Left ventricle myocardium inferior (tissue), 1 donor: Measurements from ENCODE around the gene SLC36A4. TPM values are rescaled to one million over a fixed set of nuclear protein-coding genes. Genes with fewer than 3 reads are reported as not detected.

Source experiments
- DNase-seq: peaks from one replicate; pipeline ENCODE4 v3.0.0-alpha.2; 2020
- H3K27ac ChIP-seq: fragments of 200-600 bp; replicated peaks from 2 replicates; pipeline ENCODE4 v1.8.0; 2021
- H3K27me3 ChIP-seq: fragments of 200-600 bp; 2 replicates; pipeline ENCODE4 v1.8.0; 2021; ENCODE audit warnings: low read depth
- H3K36me3 ChIP-seq: fragments of 200-600 bp; 2 replicates; pipeline ENCODE4 v1.8.0; 2021
- H3K4me1 ChIP-seq: fragments of 200-600 bp; 2 replicates; pipeline ENCODE4 v1.8.0; 2021
- H3K4me3 ChIP-seq: fragments of 200-600 bp; 2 replicates; pipeline ENCODE4 v1.8.0; 2021; ENCODE audit warnings: mild to moderate bottlenecking, moderate library complexity
- H3K9me3 ChIP-seq: fragments of 200-600 bp; replicated peaks from 2 replicates; pipeline ENCODE4 v1.8.0; 2021
- intact Hi-C: fragments of 100-400 bp; cut with micrococcal nuclease; formaldehyde crosslinking; loops from one replicate; pipeline ENCODE4 v1.11.0; 2022
- total RNA-seq: library from RNA; stranded (reverse); fragmentation: NEBNext Ultra II Directional; extraction: Animal tissue kit (Norgen Biotek cat#: 25700); gene quantifications from one replicate; pipeline ENCODE4 v1.2.1, GENCODE V29; 2021
- TF ChIP-seq, protein P1 (sequence below): fragments of 200-600 bp; IDR thresholded peaks from 2 replicates; pipeline ENCODE4 v1.8.0; 2021; ENCODE audit warnings: antibody characterized with exemption, mild to moderate bottlenecking, borderline replicate concordance
- donor health status: DM: no; HTN: yes; CAD: no; lungs with severe emphysema.

The SLC36A4 gene
- total RNA-seq, 1 donor from 2014 or later: 7.1 TPM

DNA sequence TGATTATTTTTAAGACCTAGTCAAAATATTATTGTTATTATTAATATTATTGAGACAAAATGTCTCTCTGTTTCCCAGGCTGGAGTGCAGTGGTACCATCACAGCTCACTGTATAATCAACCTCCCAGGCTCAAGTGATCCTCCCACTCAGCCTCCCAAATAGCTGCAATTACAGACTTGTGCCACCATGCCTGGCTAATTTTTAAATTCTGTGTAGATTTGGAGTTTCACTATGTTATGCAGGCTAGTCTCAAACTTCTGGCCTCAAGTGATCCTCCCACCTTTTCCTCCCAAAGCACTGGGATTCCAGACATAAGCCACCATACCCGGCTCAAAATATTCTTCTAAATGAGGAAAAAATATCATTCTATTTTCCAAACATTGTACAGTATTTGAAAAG is 37.0 kb downstream of the SLC36A4 start:
- intact Hi-C loops: no loop called here
- TF ChIP-seq, protein P1, sequence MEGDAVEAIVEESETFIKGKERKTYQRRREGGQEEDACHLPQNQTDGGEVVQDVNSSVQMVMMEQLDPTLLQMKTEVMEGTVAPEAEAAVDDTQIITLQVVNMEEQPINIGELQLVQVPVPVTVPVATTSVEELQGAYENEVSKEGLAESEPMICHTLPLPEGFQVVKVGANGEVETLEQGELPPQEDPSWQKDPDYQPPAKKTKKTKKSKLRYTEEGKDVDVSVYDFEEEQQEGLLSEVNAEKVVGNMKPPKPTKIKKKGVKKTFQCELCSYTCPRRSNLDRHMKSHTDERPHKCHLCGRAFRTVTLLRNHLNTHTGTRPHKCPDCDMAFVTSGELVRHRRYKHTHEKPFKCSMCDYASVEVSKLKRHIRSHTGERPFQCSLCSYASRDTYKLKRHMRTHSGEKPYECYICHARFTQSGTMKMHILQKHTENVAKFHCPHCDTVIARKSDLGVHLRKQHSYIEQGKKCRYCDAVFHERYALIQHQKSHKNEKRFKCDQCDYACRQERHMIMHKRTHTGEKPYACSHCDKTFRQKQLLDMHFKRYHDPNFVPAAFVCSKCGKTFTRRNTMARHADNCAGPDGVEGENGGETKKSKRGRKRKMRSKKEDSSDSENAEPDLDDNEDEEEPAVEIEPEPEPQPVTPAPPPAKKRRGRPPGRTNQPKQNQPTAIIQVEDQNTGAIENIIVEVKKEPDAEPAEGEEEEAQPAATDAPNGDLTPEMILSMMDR: no peak
- H3K36me3 ChIP-seq: peaks cover 47% of the 10 kb centered on the region

DNA sequence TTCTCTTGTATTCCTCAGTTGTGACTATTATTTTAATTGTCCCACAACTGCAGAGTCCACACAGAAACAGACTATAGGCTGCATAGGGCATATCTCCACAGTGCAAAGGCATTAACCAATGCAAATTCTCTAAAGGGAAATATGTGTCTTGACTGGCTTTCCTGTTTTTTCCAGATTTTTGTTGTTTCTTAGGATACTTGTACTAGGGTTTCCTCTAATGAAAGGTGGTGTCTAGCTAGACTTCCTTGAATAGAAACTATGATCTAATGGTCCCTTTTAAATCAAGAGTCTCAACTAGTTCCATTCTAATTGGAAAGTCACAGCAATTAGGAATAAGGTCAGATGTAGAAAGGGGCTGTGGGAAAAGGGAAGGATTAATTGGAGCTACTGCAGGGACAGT is 37.6 kb downstream of the SLC36A4 start:
- H3K9me3 ChIP-seq: peaks cover 9% of the 10 kb centered on the region
- H3K27me3 ChIP-seq: no peaks in the 10 kb centered on the region
- H3K27ac ChIP-seq: peak overlapping the region; percentile 36
- H3K4me1 ChIP-seq: no peaks in the 10 kb centered on the region
- DNase-seq: no peak
- TF ChIP-seq, protein P1: no peak
- H3K4me3 ChIP-seq: no peak overlapping the region
- H3K36me3 ChIP-seq: peaks cover 41% of the 10 kb centered on the region
- intact Hi-C loops: no loop called here

More for the DNA sequence above, 37.0 kb downstream of the SLC36A4 start:
- Histone ChIP-seq H3K9me3 (peaks cover 7% of the 10 kb centered on the region), H3K4me1 (no peaks in the 10 kb centered on the region), H3K27ac (peak overlapping the region; percentile 36), H3K27me3 (no peaks in the 10 kb centered on the region), H3K4me3 (no peak overlapping the region)
- DNase-seq: no peak

DNA sequence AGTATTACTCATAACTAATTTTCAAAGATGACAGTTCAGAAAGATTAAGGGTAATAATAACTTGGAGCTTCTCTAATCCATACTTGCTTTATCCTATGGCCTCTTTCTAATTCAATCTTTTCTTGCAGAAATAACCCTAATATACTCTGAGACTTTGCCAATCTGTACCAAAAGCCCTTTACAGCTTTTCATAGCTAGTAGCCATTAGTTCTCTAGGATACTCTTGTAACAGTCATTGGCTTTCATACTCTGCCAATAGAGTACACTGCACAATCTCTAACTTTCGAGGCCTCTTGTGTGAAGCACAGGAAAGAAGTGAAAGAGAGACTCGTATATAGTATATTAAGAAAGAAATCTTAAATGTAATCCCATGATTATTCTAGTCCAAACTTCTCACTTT is 38.1 kb downstream of the SLC36A4 start:
- H3K4me1 ChIP-seq: no peaks in the 10 kb centered on the region
- intact Hi-C loops: no loop called here
- TF ChIP-seq, protein P1: no peak
- no peaks in the 10 kb centered on the region for H3K27me3 ChIP-seq
- H3K9me3 ChIP-seq: peaks cover 9% of the 10 kb centered on the region
- H3K27ac ChIP-seq: peak overlapping the region; percentile 36
- no peak for DNase-seq
- peaks cover 37% of the 10 kb centered on the region for H3K36me3 ChIP-seq
- H3K4me3 ChIP-seq: no peak overlapping the region

DNA sequence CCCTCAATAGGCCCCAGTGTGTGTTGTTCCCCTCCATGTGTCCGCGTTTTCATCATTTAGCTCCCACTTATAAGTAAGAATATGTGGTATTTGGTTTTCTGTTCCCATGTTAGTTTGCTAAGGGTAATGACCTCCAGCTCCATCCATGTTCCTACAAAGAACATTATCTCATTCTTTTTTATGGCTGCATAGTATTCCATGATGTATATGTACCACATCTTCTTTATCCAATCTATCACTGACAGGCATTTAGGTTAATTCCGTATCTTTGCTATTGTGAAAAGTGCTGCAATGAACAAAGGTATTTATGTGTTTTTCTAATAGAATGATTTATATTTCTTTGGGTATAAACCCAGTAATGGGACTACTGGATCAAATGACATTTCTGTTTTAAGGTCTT is 42.1 kb downstream of the SLC36A4 start:
- Histone ChIP-seq H3K4me1 (no peaks in the 10 kb centered on the region), H3K27ac (no peak overlapping the region), H3K36me3 (peaks cover 14% of the 10 kb centered on the region), H3K9me3 (peaks cover 9% of the 10 kb centered on the region), H3K4me3 (no peak overlapping the region), H3K27me3 (no peaks in the 10 kb centered on the region)
- no peak for DNase-seq
- intact Hi-C loops: no loop called here
- TF ChIP-seq, protein P1: no peak

DNA sequence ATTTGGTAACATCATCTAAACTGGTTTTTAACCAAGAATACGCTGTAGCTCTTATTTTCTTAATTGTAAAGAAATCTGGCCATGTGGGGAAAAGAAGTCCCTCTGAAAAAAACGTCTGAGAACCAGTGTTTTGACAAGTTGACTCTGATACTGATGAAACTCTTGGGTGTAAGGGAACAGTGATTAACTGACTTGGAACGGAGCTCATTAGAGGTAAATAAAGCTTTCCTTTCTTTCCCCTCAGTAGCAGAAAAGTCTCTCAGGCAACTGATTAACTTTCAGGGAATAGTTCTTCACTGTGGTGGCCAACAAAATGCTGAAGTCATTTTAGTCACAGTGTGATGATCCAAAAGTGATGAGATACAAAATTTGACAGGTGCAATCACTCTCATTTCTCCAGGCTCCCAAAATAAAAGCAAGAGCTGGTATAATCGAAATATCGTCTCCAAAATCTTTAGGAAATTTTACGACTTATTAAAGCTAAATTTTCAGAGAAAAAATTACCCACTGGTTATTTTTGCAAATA is 52.3 kb downstream of the SLC36A4 start:
- H3K27me3 ChIP-seq: no peaks in the 10 kb centered on the region
- H3K4me1 ChIP-seq: no peaks in the 10 kb centered on the region
- no peaks in the 10 kb centered on the region for H3K9me3 ChIP-seq
- no peak for DNase-seq
- H3K4me3 ChIP-seq: no peak overlapping the region
- no peak overlapping the region for H3K27ac ChIP-seq
- H3K36me3 ChIP-seq: peaks cover 13% of the 10 kb centered on the region
- intact Hi-C loops: no loop called here
- TF ChIP-seq, protein P1: no peak
